HCT116 (cell line): ENCODE measurements around the gene PEAK1. TPM values are rescaled to one million over a fixed set of nuclear protein-coding genes. Genes with fewer than 3 reads are reported as not detected.

Source experiments
- ATAC-seq: fragments of 200-7000 bp; cut with Tn5 transposase; 2 replicates; pipeline ENCODE4 v1.9.1; 2020; ENCODE audit warnings: mild to moderate bottlenecking, moderate library complexity
- BruUV-seq: library from RNA; stranded (reverse); fragments of 400-500 nt; replicated peaks from 2 replicates; lab custom pipeline; 2021; lab: Mats Ljungman, UMichigan
- CTCF ChIA-PET: fragments of 300-600 bp; sonication (Branson Sonifier 250); formaldehyde crosslinking; loops from one replicate; lab custom pipeline; 2021; ENCODE audit warnings: antibody characterized with exemption; lab: Charles Lee
- POLR2A ChIA-PET: fragments of 300-600, 350-600 bp; sonication (Branson Sonifier 250); formaldehyde crosslinking; loops from one replicate; lab custom pipeline; 2021; ENCODE audit warnings: antibody characterized with exemption; lab: Charles Lee
- RAD21 ChIA-PET, 2 experiments: fragments of 300-600 bp; sonication (Branson Sonifier 250); formaldehyde crosslinking; loops; one replicate each; lab custom pipeline; 2023; ENCODE audit warnings: low total read pairs in 2 of 2; ENCODE audit not compliant: uncharacterized antibody in 2 of 2, unreplicated experiment in 2 of 2, low non-redundant PET in 1 of 2; lab: Charles Lee
- DNase-seq: peaks from one replicate; pipeline ENCODE4 v3.0.0-alpha.2; 2010; ENCODE audit warnings: low read depth, low spot score
- H2AFZ ChIP-seq: fragments of 200-600 bp; shearing (Covaris generic), sonication (generic); 2 replicates; pipeline ENCODE4 v1.6.1; 2017; ENCODE audit warnings: low read depth, mixed run types, mixed read lengths, antibody characterized with exemption, low read length; ENCODE audit not compliant: poor library complexity, severe bottlenecking
- H3K27ac ChIP-seq: 2 replicates; pipeline ENCODE4 v1.5.1; 2012; ENCODE audit warnings: low read depth, low read length
- H3K27me3 ChIP-seq: fragments of 200-600 bp; sonication (generic); 2 replicates; pipeline ENCODE4 v1.6.1; 2016; ENCODE audit warnings: mixed run types, low read length, mixed read lengths; ENCODE audit not compliant: insufficient read depth
- H3K36me3 ChIP-seq, 2 experiments: fragments of 200-500 bp in 1 of 2; fragments of 200-600 bp in 1 of 2; sonication (Bioruptor generic) in 1 of 2; sonication (generic) in 1 of 2; 2 replicates each; pipeline versions ENCODE4 v1.5.1 to v1.6.1; 2014 to 2016; ENCODE audit warnings: low read length in 2 of 2, inconsistent platforms in 1 of 2, mixed read lengths in 1 of 2, mixed run types in 1 of 2; ENCODE audit not compliant: insufficient read depth in 2 of 2, control insufficient read depth in 1 of 2
- H3K4me1 ChIP-seq, 2 experiments: fragments of 200-600 bp in 1 of 2; sonication (generic) in 1 of 2; 2 replicates each; pipeline versions ENCODE4 v1.5.1 to v1.6.1; 2012 to 2017; ENCODE audit warnings: low read length in 2 of 2, inconsistent platforms in 1 of 2, mild to moderate bottlenecking in 1 of 2, mixed read lengths in 1 of 2, mixed run types in 1 of 2, moderate library complexity in 1 of 2; ENCODE audit not compliant: insufficient read depth in 2 of 2, control insufficient read depth in 1 of 2
- H3K4me2 ChIP-seq: fragments of 200-600 bp; sonication (generic); 2 replicates; pipeline ENCODE4 v1.6.1; 2017; ENCODE audit warnings: mixed run types, low read length, mixed read lengths
- H3K4me3 ChIP-seq, 2 experiments: fragments of 200-600 bp in 1 of 2; sonication (generic) in 1 of 2; replicated peaks in 1 of 2; 2 replicates each; pipeline ENCODE4 v1.5.1; 2011 to 2016; ENCODE audit warnings: low read length in 2 of 2, control low read depth in 1 of 2, low read depth in 1 of 2, mild to moderate bottlenecking in 1 of 2, mixed read lengths in 1 of 2, mixed run types in 1 of 2
- H3K79me2 ChIP-seq: fragments of 200-600 bp; sonication (generic); 2 replicates; pipeline ENCODE4 v1.6.1; 2017; ENCODE audit warnings: mild to moderate bottlenecking, mixed run types, low read length, moderate library complexity, mixed read lengths; ENCODE audit not compliant: insufficient read depth
- H3K9ac ChIP-seq: fragments of 200-600 bp; sonication (generic); 2 replicates; pipeline ENCODE4 v1.6.1; 2016; ENCODE audit warnings: low read length, mixed read lengths
- H3K9me2 ChIP-seq: fragments of 200-600 bp; sonication (generic), shearing (Covaris generic); 2 replicates; pipeline ENCODE4 v1.6.1; 2017; ENCODE audit warnings: mixed run types, mild to moderate bottlenecking, moderate library complexity; ENCODE audit not compliant: insufficient read depth
- H3K9me3 ChIP-seq, 2 experiments: fragments of 200-500 bp in 1 of 2; fragments of 200-600 bp in 1 of 2; sonication (Bioruptor generic) in 1 of 2; sonication (generic) in 1 of 2; 2 replicates each; pipeline ENCODE4 v1.6.1; 2014 to 2017; ENCODE audit warnings: low read length in 2 of 2, mixed read lengths in 2 of 2, inconsistent platforms in 1 of 2, low read depth in 1 of 2, mild to moderate bottlenecking in 1 of 2, mixed run types in 1 of 2, moderate library complexity in 1 of 2; ENCODE audit not compliant: control insufficient read depth in 1 of 2, insufficient read depth in 1 of 2
- H4K20me1 ChIP-seq: fragments of 200-600 bp; sonication (generic), shearing (Covaris generic); 2 replicates; pipeline ENCODE4 v1.6.1; 2017; ENCODE audit warnings: mixed run types, mild to moderate bottlenecking, moderate library complexity; ENCODE audit not compliant: insufficient read depth
- FOSL1 ChIP-seq: IDR thresholded peaks from 2 replicates; pipeline ENCODE4 v1.6.1; 2012; ENCODE audit warnings: low read depth
- SIN3A ChIP-seq: IDR thresholded peaks from 2 replicates; pipeline ENCODE4 v1.6.1; 2012; ENCODE audit warnings: low read depth
- TCF7L2 ChIP-seq: IDR thresholded peaks from 2 replicates; pipeline ENCODE4 v1.7.0; 2011; ENCODE audit warnings: borderline replicate concordance, inconsistent platforms; ENCODE audit not compliant: insufficient read depth, insufficient read length; ENCODE audit errors: extremely low read depth
- YY1 ChIP-seq: IDR thresholded peaks from 2 replicates; pipeline ENCODE4 v1.6.1; 2011; ENCODE audit warnings: low read length, low read depth, moderate library complexity, mild to moderate bottlenecking; ENCODE audit not compliant: insufficient replicate concordance; ENCODE audit errors: extremely low read depth
- intact Hi-C: fragments of 100-400 bp; cut with micrococcal nuclease; formaldehyde crosslinking; loops from 2 replicates; pipeline ENCODE4 v1.10.0; 2022
- total RNA-seq: library from RNA; stranded (reverse); gene quantifications from one replicate; pipeline ENCODE4 v1.2.1, GENCODE V29; 2021; ENCODE audit not compliant: unreplicated experiment
- TF ChIP-seq, protein P1 (sequence below): IDR thresholded peaks from 2 replicates; pipeline ENCODE4 v1.6.1; 2011; ENCODE audit warnings: mild to moderate bottlenecking, low read length, moderate library complexity; ENCODE audit not compliant: insufficient replicate concordance; ENCODE audit errors: extremely low read depth

PEAK1 gene
- total RNA-seq, 1 experiment from 2014 or later, result 23.4 TPM

DNA sequence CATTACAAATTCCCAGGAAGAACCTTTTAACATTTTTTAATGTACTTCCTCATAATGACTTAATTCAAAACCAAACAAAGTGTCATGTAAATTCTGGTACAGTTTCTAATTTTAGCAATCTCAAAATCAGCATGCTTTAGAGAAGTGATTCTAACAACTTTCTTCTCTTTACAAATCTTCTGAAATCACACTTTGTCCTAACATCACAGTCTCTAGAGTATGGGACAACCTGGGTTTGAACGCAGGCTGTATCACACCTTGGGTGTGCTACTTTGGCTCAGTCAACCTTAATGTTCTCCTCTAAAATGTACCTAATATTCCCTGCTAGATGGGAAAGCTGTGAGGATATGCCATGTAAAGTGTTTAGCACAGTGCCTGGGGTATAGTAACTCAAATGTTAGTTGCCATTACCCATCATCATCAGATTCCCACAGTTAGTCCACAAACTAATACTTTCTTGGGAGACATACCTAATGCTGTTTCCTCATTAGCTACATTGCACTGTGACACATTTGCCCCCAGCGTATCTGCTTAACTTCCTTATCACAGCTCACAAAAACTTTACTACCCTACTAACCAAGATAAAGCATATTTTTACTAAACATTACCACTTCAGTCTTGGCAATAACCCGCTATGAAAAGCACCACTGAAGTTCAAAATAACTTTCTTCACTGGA lies 352.1 kb downstream of the PEAK1 start:
- BruUV-seq, result no TSS peak
- H3K27ac ChIP-seq, result no peak overlapping the region
- H4K20me1 ChIP-seq, result no peaks in the 10 kb centered on the region; the same call in 1 of the 2 replicates
- CTCF ChIA-PET, result interaction anchor here (1.3 kb wide), 1 partner anchor 475 kb away, joined by 6 read pairs; no protein-coding TSS in a partner anchor
- H3K4me1 ChIP-seq, result peaks cover 10 to 28% of the 10 kb centered on the region in 2 experiments; a peak in 3 of 4 replicates
- intact Hi-C loops, result no loop called here
- no peak overlapping the region for H3K4me3 ChIP-seq
- H3K9ac ChIP-seq, result no peak overlapping the region
- H3K4me2 ChIP-seq, result no peak overlapping the region
- RAD21 ChIA-PET, result no interaction called here
- DNase-seq (no peak), ATAC-seq (no peak)
- no peak for TF ChIP-seq FOSL1
- TF ChIP-seq, protein P1, sequence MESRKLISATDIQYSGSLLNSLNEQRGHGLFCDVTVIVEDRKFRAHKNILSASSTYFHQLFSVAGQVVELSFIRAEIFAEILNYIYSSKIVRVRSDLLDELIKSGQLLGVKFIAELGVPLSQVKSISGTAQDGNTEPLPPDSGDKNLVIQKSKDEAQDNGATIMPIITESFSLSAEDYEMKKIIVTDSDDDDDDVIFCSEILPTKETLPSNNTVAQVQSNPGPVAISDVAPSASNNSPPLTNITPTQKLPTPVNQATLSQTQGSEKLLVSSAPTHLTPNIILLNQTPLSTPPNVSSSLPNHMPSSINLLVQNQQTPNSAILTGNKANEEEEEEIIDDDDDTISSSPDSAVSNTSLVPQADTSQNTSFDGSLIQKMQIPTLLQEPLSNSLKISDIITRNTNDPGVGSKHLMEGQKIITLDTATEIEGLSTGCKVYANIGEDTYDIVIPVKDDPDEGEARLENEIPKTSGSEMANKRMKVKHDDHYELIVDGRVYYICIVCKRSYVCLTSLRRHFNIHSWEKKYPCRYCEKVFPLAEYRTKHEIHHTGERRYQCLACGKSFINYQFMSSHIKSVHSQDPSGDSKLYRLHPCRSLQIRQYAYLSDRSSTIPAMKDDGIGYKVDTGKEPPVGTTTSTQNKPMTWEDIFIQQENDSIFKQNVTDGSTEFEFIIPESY, result no peak
- TF ChIP-seq YY1, result no peak
- TF ChIP-seq TCF7L2, result no peak
- no peak for TF ChIP-seq SIN3A
- no peaks in the 10 kb centered on the region for H3K27me3 ChIP-seq
- H3K79me2 ChIP-seq, result peaks cover 76% of the 10 kb centered on the region
- no peaks in the 10 kb centered on the region for H3K9me2 ChIP-seq
- H3K36me3 ChIP-seq, result no peaks in the 10 kb centered on the region
- POLR2A ChIA-PET, result no interaction called here
- H3K9me3 ChIP-seq, result no peaks in the 10 kb centered on the region
- H2AFZ ChIP-seq, result no peak overlapping the region
